HUES6 (cell line): ENCODE measurements around the gene SLC35B2.

ENCODE experiments used
- H3K27ac ChIP-seq: 2 replicates; pipeline ENCODE4 v1.7.0; 2013; ENCODE audit warnings: low read depth, mild to moderate bottlenecking, low read length, inconsistent platforms
- H3K27me3 ChIP-seq: 2 replicates; pipeline ENCODE4 v1.6.1; 2013; ENCODE audit warnings: low read length; ENCODE audit not compliant: control insufficient read depth, insufficient read depth
- H3K36me3 ChIP-seq: 2 replicates; pipeline ENCODE4 v1.6.1; 2013; ENCODE audit warnings: low read length; ENCODE audit not compliant: control insufficient read depth, insufficient read depth
- H3K4me1 ChIP-seq: 2 replicates; pipeline ENCODE4 v1.6.1; 2013; ENCODE audit warnings: low read length; ENCODE audit not compliant: control insufficient read depth, insufficient read depth
- H3K4me3 ChIP-seq: 2 replicates; pipeline ENCODE4 v1.5.1; 2013; ENCODE audit warnings: low read depth, low read length
- H3K9ac ChIP-seq: one replicate; pipeline ENCODE4 v1.6.1; 2013; ENCODE audit warnings: mild to moderate bottlenecking, low read length
- H3K9me3 ChIP-seq: 2 replicates; pipeline ENCODE4 v1.6.1; 2013; ENCODE audit warnings: low read depth, low read length; ENCODE audit not compliant: control insufficient read depth, insufficient read depth

The SLC35B2 gene

DNA sequence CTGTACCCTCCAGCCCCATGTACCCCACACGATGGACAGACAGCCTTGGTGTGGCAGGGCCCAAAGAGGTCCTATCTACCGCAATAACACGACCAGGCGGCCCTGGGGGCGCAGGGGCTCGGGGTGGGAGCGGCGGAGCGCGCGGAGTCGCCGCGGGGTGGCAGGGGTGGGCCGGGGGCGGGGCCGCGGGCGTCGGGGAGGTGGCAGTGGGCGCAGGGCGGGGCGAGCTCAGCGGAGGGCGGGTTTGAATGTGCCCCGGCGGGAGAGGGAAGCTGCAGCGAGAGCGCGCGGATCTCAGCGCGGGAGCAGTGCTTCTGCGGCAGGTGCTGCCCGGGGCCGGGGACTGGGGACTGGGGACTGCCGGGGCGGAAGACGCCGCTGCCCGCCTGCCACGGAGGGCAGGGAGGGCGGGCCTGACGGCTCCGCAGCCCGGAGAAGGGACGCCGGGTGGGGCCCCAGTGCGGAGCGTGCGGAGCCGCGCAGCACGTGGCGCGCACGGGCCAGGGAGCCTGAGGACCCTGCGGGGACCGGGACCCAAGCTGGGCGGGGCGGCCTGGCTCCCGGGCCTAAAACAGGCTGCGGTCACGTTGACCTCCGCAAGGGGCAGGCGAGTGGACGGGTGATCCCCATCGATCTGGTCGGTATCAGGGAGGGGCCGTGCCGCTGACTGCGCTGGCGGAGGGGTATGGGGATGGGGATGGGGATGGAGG lies 33.9 kb downstream of the SLC35B2 start, which contains the start of gene SLC29A1:
Gene SLC29A1, plus strand, starts transcription at position 277 of the 710 bp plus-strand sequence. CDS start 3,719 bp downstream, outside the sequence.
- Histone ChIP-seq H3K9ac (peak within 1 kb of the TSS; percentile 55), H3K36me3 (peaks cover 7% of the 10 kb centered on the region; the same call in 1 of the 2 replicates), H3K4me1 (peaks cover 58% of the 10 kb centered on the region), H3K4me3 (peak within 1 kb of the TSS; percentile 80), H3K27me3 (no peaks in the 10 kb centered on the region), H3K27ac (peak within 1 kb of the TSS; percentile 61; the same call in 1 of the 2 replicates), H3K9me3 (no peaks in the 10 kb centered on the region)

DNA sequence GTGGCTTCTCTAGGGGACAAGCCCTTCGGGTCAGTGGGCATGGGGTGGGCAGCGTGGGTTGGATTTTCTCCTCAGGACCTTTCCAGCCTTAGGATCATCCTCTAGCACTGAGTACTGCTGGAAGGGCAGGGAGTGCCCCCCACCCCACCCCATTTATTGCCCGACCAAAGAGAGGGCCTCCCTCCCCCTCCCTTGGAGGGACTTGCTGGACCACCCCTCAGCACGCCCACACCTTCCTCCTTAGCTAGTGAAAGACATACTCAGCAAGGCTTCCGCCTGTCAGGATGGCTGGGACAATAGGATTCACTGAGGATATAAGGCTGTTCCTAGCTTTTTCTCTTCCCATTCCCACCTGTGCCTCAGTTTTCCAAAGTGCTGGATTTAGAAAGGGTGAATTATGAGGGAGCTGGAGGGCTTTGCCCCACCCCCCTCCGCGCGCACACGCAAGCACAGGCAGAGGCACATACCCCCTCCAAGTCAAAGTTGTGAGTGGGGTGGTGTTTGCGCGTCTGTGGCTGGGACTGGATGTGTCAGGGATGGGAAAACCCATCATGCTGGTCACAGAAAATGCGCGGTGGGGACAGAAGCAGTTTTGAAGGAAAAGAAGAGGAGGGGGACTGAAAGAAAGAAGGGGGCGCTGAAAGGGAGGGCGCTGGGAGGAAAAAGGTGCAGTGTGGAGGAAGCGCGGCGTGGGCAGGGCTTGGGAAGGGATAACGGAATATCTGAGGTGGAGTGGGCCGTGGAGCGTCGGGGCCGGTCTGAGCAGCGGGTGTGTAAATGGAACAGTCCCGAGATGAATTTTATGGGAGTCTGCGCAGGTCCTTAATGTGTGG lies 34.6 kb downstream of the SLC35B2 start:
- peaks cover 66% of the 10 kb centered on the region for H3K4me1 ChIP-seq
- peak overlapping the region; percentile 10 for H3K9ac ChIP-seq
- H3K9me3 ChIP-seq = no peaks in the 10 kb centered on the region
- H3K4me3 ChIP-seq = peak overlapping the region; percentile 80
- no peak overlapping the region for H3K27ac ChIP-seq
- H3K27me3 ChIP-seq = no peaks in the 10 kb centered on the region
- no peaks in the 10 kb centered on the region for H3K36me3 ChIP-seq

DNA sequence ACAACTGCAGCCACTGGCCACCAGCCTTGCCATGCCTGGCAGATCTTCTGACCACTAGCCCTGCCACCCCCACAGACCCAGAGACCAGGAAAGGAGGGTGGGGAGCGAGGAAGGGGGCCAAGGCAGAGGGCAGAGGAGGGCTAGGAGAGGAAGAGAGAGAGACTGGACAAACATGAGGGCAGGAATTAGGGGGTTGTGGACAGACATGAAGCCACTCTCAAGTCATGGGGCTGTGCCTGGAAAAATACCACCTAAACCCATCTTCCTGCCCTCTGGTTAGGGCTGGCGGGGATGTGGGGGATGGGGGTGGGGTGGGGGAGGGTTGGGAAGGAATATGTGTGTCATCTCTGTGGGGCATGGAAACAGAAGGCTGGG lies 35.4 kb downstream of the SLC35B2 start:
- H3K9ac ChIP-seq = no peak overlapping the region
- no peak overlapping the region for H3K4me3 ChIP-seq
- no peaks in the 10 kb centered on the region for H3K9me3 ChIP-seq
- H3K36me3 ChIP-seq = no peaks in the 10 kb centered on the region
- no peak overlapping the region for H3K27ac ChIP-seq
- H3K4me1 ChIP-seq = peaks cover 73% of the 10 kb centered on the region
- H3K27me3 ChIP-seq = no peaks in the 10 kb centered on the region

DNA sequence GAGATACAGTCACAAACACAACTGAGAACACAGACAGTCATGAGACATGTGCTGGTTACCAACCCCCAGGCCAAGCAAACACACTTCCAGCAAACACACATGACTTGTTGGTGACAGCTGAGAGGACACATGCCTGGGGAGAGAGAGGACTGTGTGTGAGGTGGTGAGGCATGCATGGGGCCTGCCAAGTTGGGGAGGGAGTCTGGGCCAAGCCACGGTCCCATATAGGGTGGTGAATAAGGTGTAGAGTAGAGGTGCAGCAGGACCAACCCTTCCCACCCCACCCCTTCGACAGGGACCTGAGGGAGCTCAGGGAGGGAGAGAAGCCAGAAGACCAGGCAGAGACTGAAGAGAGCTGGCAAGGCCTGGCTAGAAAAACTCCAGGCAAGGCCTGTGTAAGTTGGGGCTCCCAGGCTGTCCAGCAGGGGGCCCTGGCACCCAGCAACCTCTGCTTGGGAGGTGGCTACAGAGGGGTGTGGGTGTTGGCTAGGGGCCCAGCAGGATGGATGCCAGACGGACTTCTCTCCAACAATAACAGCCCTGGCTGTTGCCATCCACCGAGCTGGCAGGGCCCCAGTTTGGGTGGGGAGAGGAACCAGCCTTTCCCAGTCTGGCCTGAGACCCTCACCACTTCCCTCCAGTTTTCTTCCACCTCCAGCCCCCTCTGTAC lies 35.9 kb downstream of the SLC35B2 start:
- peaks cover 74% of the 10 kb centered on the region for H3K4me1 ChIP-seq

DNA sequence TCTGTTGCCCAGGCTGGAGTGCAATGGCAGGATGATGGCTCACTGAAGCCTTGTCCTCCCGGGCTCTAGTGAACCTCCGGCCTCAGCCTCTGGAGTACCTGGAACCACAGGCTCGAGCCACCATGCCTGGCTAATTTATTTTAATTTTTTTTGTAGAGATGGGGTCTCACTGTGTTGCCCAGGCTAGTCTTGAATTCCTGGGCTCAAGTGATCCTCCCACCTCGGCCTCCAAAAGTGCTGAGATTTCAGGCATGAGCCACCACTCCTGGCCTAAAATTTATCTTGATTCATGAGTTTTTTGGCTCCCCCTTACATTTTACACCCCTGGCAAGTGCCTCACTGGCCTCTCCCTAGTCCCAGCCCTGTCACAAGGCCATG lies 36.4 kb downstream of the SLC35B2 start:
- no peaks in the 10 kb centered on the region for H3K9me3 ChIP-seq
- H3K9ac ChIP-seq = no peak overlapping the region
- no peaks in the 10 kb centered on the region for H3K27me3 ChIP-seq
- peaks cover 69% of the 10 kb centered on the region for H3K4me1 ChIP-seq
- no peak overlapping the region for H3K4me3 ChIP-seq
- H3K27ac ChIP-seq = no peak overlapping the region
- H3K36me3 ChIP-seq = no peaks in the 10 kb centered on the region

More for the DNA sequence above, 35.9 kb downstream of the SLC35B2 start:
- no peaks in the 10 kb centered on the region for H3K9me3 ChIP-seq
- no peak overlapping the region for H3K27ac ChIP-seq
- H3K27me3 ChIP-seq = no peaks in the 10 kb centered on the region
- no peak overlapping the region for H3K4me3 ChIP-seq
- no peak overlapping the region for H3K9ac ChIP-seq
- H3K36me3 ChIP-seq = no peaks in the 10 kb centered on the region

DNA sequence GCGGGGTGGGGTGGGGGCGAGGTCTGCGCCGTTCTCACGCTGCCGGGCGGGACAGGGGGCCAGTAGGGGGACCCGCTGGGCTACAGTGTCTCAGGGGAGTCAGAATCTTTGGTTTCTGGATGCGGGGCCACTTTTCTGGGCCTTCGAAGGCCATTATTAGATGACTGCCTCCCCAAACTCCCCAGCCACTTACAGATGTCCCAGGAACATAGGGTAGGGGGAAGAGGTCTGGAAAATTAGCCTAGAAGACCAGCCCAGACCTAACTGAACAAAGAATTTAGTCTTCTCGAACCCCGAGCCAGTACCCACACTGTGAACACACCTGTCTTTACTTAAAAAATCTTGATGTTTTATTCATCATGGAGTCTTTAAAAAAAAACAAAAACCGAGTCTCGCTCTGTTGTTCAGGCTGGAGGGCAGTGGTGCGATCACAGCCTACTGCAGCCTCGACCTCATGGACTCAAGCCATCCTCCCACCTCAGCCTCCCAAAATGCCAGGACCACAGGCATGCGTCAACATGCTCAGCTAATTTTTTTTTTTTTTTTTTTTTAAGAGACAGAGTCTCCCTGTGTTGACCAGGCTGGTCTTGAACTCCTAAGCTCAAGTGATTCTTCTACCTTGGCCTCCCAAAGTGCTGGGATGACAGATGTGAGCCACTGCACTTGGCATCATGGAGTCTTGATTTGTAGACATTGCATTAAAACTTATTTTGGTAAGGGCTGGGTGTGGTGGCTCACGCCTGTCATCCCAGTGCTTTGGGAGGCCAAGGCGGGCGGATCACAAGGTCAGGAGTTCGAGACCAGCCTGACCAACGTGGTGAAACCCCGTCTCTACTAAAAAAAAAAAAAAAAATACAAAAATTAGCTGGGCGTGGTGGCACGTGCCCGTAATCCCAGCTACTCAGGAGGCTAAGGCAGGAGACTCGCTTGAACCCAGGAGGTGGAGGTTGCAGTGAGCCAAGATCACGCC lies 37.2 kb downstream of the SLC35B2 start:
- H3K36me3 ChIP-seq = no peaks in the 10 kb centered on the region
- H3K9ac ChIP-seq = no peak overlapping the region
- H3K27ac ChIP-seq = no peak overlapping the region
- H3K4me1 ChIP-seq = peaks cover 63% of the 10 kb centered on the region
- H3K27me3 ChIP-seq = no peaks in the 10 kb centered on the region
- H3K4me3 ChIP-seq = peak overlapping the region; percentile 42
- H3K9me3 ChIP-seq = no peaks in the 10 kb centered on the region

DNA sequence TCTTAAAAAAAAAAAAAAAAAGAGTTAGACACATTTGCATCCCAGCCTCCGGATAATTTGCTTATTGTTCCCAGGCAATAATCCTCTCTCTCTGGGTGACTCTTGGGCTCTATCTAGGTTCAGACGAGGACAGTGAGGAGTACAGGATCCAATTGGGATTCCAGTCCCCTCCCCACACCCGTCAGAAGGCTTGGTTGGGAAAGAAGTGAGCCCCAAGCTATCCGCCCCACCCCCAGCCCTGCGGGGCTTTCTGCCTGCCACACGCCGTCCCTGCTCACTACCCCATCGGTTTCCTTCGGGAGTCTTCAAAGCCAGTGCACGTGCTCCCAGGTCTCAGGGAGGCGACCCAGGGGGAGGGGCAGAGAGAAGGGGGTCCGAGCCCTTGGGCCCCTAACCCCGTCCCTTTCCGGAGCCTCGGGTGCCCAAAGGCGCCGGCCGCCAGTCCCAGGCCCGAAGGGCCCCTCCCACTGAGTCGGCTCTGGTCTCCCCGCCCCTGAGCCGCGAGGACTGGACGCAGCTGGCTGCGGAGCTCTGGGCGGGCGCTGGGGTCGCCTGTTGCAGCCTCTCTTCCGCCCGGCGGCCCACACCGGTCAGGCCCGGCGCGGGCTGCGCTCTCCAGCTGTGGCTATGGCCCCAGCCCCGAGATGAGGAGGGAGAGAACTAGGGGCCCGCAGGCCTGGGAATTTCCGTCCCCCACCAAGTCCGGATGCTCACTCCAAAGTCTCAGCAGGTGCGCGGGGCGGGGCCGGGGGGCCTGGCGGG lies 38.1 kb downstream of the SLC35B2 start:
- no peaks in the 10 kb centered on the region for H3K27me3 ChIP-seq
- H3K4me1 ChIP-seq = peaks cover 55% of the 10 kb centered on the region
- peak overlapping the region; percentile 93 for H3K27ac ChIP-seq
- H3K9me3 ChIP-seq = no peaks in the 10 kb centered on the region
- no peaks in the 10 kb centered on the region for H3K36me3 ChIP-seq
- peak overlapping the region; percentile 64 for H3K4me3 ChIP-seq
- H3K9ac ChIP-seq = peak overlapping the region; percentile 86

DNA sequence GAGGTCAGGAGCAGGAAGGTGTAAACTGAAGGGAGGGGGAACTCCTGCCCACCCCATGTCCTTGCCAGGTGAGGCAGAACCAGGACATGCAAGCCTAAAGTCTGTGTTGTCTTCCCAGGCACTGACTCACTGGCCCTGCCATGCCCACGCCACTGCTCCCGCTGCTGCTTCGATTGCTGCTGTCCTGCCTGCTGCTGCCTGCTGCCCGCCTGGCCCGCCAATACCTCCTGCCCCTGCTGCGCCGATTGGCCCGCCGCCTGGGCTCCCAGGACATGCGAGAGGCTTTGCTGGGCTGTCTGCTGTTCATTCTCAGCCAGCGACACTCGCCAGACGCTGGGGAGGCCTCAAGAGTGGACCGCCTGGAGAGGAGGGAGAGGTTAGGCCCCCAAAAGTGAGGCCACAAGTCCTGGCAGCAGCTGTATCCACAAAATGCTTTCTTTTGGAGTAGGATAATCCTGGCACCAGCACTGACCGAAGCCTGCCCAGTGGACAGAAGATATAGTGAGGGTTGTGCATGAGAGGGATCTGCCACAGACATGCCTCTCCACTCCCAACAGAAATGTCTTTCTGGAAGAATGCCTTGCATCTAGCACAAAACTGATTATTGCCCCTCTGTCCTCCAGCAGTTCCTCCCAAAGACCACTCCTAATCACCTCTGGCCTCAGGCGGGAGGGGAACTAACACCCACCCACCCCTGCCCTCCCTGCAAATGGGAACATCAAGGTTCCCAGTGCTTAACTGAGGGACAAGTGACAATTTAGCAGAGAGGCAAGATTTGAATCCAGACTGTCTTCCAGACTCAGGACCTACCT lies 39.8 kb downstream of the SLC35B2 start:
- H3K4me3 ChIP-seq = peak overlapping the region; percentile 64; the same call in 1 of the 2 replicates
- H3K4me1 ChIP-seq = peaks cover 46% of the 10 kb centered on the region
- H3K9me3 ChIP-seq = no peaks in the 10 kb centered on the region
- H3K27ac ChIP-seq = peak overlapping the region; percentile 93; the same call in 1 of the 2 replicates
- no peaks in the 10 kb centered on the region for H3K36me3 ChIP-seq
- H3K27me3 ChIP-seq = no peaks in the 10 kb centered on the region
- peak overlapping the region; percentile 86 for H3K9ac ChIP-seq

DNA sequence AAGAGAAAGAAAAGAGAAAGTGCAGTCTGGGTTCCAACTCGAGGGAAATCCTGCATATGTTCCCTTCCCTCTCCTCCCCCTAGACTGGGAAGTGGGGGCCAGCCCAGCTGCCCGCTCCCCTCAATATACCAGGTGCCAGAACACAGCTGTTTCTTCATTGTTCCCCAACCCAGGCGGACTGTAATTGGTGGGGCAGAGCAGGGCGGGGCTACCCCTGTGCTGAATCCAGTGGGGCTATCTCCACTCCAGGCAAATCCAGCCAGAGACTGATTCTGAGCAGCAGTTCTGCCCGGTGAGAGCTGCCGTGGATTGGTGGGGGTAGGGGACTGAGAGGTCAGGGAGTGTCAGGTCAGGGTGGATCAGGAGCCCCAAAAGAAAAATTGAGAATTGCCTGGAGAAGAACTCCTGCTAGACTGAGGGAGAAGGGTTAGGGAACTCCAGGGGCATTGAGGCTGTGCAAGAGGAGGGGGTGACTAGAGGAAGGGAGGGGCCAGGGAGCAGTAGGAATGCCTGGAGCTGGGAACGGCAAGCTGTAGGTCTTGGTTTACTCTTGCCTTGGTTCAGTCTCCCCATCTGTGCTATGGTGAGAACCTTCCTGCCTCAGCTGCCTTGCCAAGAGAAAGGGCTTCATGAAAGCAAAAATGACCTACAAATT lies 40.5 kb downstream of the SLC35B2 start, which contains the start of gene MYMX:
Gene MYMX, plus strand, starts transcription at position 250 of the 655 bp plus-strand sequence. CDS start 546 bp downstream, outside the sequence.
- H3K9ac ChIP-seq = peak within 1 kb of the TSS; percentile 86
- H3K36me3 ChIP-seq = no peaks in the 10 kb centered on the region
- no peaks in the 10 kb centered on the region for H3K9me3 ChIP-seq
- no peaks in the 10 kb centered on the region for H3K27me3 ChIP-seq
- H3K4me3 ChIP-seq = peak within 1 kb of the TSS; percentile 64; the same call in 1 of the 2 replicates
- peaks cover 40% of the 10 kb centered on the region for H3K4me1 ChIP-seq
- no peak within 1 kb of the TSS for H3K27ac ChIP-seq
